A549 (cell line): Measurements from ENCODE around the gene LDLRAD4.

Source experiments
- HDAC2 ChIP-seq: fragments of 200-600 bp; sonication (generic); IDR thresholded peaks from 2 replicates; pipeline ENCODE4 v1.6.1; 2016
- HOXB5 ChIP-seq: fragments of 250-450 bp; sonication (Bioruptor Pico); IDR thresholded peaks from 2 replicates; pipeline ENCODE4 v1.5.0; 2020; ENCODE audit warnings: mild to moderate bottlenecking, moderate library complexity
- TF ChIP-seq, protein P1 (sequence below): fragments of >200 bp; sonication (Bioruptor Twin); formaldehyde crosslinking; IDR thresholded peaks from 3 replicates; pipeline ENCODE4 v1.5.1; 2016

DNA sequence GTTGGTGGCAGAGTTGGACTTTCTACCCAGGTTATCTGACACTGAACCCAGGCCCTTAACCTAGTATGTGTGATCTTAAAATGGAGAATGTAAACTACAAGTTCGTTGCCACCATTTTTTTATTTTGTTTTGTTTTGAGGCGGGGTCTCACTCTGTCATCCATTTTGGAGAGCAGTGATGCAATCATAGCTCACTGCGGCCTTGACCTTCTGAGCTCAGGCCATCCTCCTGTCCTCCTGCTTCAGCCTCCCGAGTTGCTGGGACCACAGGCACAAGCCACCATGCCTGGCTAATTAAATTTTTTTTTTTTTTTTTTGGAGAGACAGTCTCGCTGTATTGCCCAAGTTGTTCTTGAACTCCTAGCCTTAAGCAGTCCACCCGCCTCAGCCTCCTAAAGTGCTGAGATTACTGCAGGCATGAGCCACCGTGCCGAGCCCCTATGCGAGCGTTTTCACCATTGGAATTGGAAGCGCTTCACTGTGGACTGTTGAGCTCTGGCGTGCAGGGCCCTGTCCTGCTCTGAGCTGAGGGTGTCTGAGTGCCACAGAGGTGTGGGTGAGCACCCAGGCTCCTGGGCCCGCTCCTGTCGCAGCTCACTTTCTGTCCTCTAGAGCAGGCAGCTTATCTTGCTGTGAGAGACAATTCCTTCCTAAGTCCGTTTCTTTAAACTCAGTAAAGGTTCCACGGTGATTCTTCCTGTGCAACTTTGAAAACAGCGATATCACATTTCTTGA, 186.9 kb downstream of the LDLRAD4 start:
- TF ChIP-seq, protein P1, sequence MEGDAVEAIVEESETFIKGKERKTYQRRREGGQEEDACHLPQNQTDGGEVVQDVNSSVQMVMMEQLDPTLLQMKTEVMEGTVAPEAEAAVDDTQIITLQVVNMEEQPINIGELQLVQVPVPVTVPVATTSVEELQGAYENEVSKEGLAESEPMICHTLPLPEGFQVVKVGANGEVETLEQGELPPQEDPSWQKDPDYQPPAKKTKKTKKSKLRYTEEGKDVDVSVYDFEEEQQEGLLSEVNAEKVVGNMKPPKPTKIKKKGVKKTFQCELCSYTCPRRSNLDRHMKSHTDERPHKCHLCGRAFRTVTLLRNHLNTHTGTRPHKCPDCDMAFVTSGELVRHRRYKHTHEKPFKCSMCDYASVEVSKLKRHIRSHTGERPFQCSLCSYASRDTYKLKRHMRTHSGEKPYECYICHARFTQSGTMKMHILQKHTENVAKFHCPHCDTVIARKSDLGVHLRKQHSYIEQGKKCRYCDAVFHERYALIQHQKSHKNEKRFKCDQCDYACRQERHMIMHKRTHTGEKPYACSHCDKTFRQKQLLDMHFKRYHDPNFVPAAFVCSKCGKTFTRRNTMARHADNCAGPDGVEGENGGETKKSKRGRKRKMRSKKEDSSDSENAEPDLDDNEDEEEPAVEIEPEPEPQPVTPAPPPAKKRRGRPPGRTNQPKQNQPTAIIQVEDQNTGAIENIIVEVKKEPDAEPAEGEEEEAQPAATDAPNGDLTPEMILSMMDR, result no peak
- TF ChIP-seq HDAC2 (no peak), HOXB5 (CRISPR knock-in tag) (no peak)
